Measurements from ENCODE around the gene CDC45. TPM values are rescaled to one million over a fixed set of nuclear protein-coding genes. Genes with fewer than 3 reads are reported as not detected.

Gene CDC45
- total RNA-seq, 2 donors from 2014 or later = 2.7 to 7.0 TPM

- DNase-seq (no peak), ATAC-seq (no peak)
- intact Hi-C loops (cut with DNase I, micrococcal nuclease) = no loop called here
Observed at GRCh38 chr22:19488285-19488684, 8.6 kb downstream of the CDC45 start.

GRCh38 chr22:19488884-19489843 is 9.4 kb downstream of the CDC45 start:
- intact Hi-C loops (cut with DNase I, micrococcal nuclease) = no loop called here
- ATAC-seq (peak; percentile 70), DNase-seq (no peak)

GRCh38 chr22:19490628-19491230 is 11.0 kb downstream of the CDC45 start:
- DNase-seq (no peak), ATAC-seq (no peak)
- intact Hi-C loops (cut with DNase I, micrococcal nuclease) = no loop called here

GRCh38 chr22:19492504-19493174 is 12.9 kb downstream of the CDC45 start:
- no peak for DNase-seq
- intact Hi-C loops (cut with DNase I, micrococcal nuclease) = no loop called here
- ATAC-seq = no peak

- DNase-seq (no peak), ATAC-seq (no peak)
- intact Hi-C loops (cut with DNase I, micrococcal nuclease) = no loop called here
Observed at GRCh38 chr22:19494001-19494560, 14.4 kb downstream of the CDC45 start.

- DNase-seq = no peak
- no peak for ATAC-seq
- intact Hi-C loops (cut with DNase I, micrococcal nuclease) = no loop called here
Observed at GRCh38 chr22:19494676-19495173, 15.0 kb downstream of the CDC45 start.

GRCh38 chr22:19495562-19496323 is 16.0 kb downstream of the CDC45 start:
- intact Hi-C loops (cut with DNase I, micrococcal nuclease) = no loop called here
- ATAC-seq = no peak
- no peak for DNase-seq

- intact Hi-C loops (cut with DNase I, micrococcal nuclease) = no loop called here
- DNase-seq (no peak), ATAC-seq (no peak)
Observed at GRCh38 chr22:19496324-19496630, 16.6 kb downstream of the CDC45 start.

GRCh38 chr22:19497245-19497644 is 17.5 kb downstream of the CDC45 start:
- intact Hi-C loops (cut with DNase I, micrococcal nuclease) = no loop called here
- DNase-seq (no peak), ATAC-seq (no peak)

- intact Hi-C loops (cut with DNase I, micrococcal nuclease) = no loop called here
- no peak for ATAC-seq
Observed at GRCh38 chr22:19498154-19498865, 18.6 kb downstream of the CDC45 start.

GRCh38 chr22:19498866-19499190 is 19.1 kb downstream of the CDC45 start:
- intact Hi-C loops (cut with DNase I, micrococcal nuclease) = no loop called here
- DNase-seq (no peak), ATAC-seq (no peak)

More at GRCh38 chr22:19498154-19498865, 18.6 kb downstream of the CDC45 start:
- no peak for DNase-seq

- no peak for DNase-seq
Observed at GRCh38 chr22:19499236-19499879, 19.6 kb downstream of the CDC45 start.

GRCh38 chr22:19499880-19500242 is 20.1 kb downstream of the CDC45 start:
- DNase-seq = no peak
- no peak for ATAC-seq
- intact Hi-C loops (cut with DNase I, micrococcal nuclease) = no loop called here

More at GRCh38 chr22:19499236-19499879, 19.6 kb downstream of the CDC45 start:
- intact Hi-C loops (cut with DNase I, micrococcal nuclease) = no loop called here
- no peak for ATAC-seq

- ATAC-seq (no peak), DNase-seq (no peak)
- intact Hi-C loops (cut with DNase I, micrococcal nuclease) = no loop called here
Observed at GRCh38 chr22:19501897-19502447, 22.3 kb downstream of the CDC45 start.

GRCh38 chr22:19503367-19503766 is 23.6 kb downstream of the CDC45 start:
- no peak for ATAC-seq
- DNase-seq = no peak
- intact Hi-C loops (cut with DNase I, micrococcal nuclease) = no loop called here

GRCh38 chr22:19503869-19504268 is 24.1 kb downstream of the CDC45 start:
- DNase-seq = no peak

GRCh38 chr22:19504900-19505734 is 25.4 kb downstream of the CDC45 start:
- ATAC-seq (no peak), DNase-seq (no peak)
- intact Hi-C loops (cut with DNase I, micrococcal nuclease) = no loop called here

More at GRCh38 chr22:19503869-19504268, 24.1 kb downstream of the CDC45 start:
- ATAC-seq = no peak
- intact Hi-C loops (cut with DNase I, micrococcal nuclease) = no loop called here

Measured in left colon (tissue), 2 donors.